DOHH2 (cell line): ENCODE measurements around the gene VWA1.
"Not testable (repeated sequence)": the region's sequence is repeated elsewhere in the genome, so short reads cannot be mapped to it uniquely, and the experiment has no call there.

Experiments used
- H3F3A ChIP-seq: fragments of 200-600 bp; sonication (generic), shearing (Covaris generic); 2 replicates; pipeline ENCODE4 v1.6.0; 2016; ENCODE audit warnings: antibody characterized with exemption, mild to moderate bottlenecking; ENCODE audit not compliant: control insufficient read depth, insufficient read depth
- H3K27ac ChIP-seq: fragments of 200-600 bp; sonication (generic); 2 replicates; pipeline ENCODE4 v1.5.1; 2014; ENCODE audit warnings: low read depth, mild to moderate bottlenecking, low read length, moderate library complexity
- H3K27me3 ChIP-seq: fragments of 200-600 bp; sonication (generic); 2 replicates; pipeline ENCODE4 v1.6.1; 2014; ENCODE audit warnings: mild to moderate bottlenecking, low read length, mixed read lengths; ENCODE audit not compliant: control insufficient read depth
- H3K36me3 ChIP-seq: fragments of 200-600 bp; sonication (generic); 2 replicates; pipeline ENCODE4 v1.6.1; 2014; ENCODE audit warnings: mild to moderate bottlenecking, low read length, moderate library complexity, mixed read lengths; ENCODE audit not compliant: control insufficient read depth
- H3K4me1 ChIP-seq: fragments of 200-600 bp; sonication (generic); 2 replicates; pipeline ENCODE4 v1.6.1; 2014; ENCODE audit warnings: mild to moderate bottlenecking, low read length, mixed read lengths; ENCODE audit not compliant: control insufficient read depth
- H3K4me2 ChIP-seq: fragments of 200-600 bp; sonication (generic); 2 replicates; pipeline ENCODE4 v1.6.0; 2014; ENCODE audit warnings: mild to moderate bottlenecking, low read length, moderate library complexity
- H3K4me3 ChIP-seq: fragments of 200-600 bp; sonication (generic); 2 replicates; pipeline ENCODE4 v1.5.1; 2014; ENCODE audit warnings: mild to moderate bottlenecking, low read length, mixed read lengths
- H3K79me2 ChIP-seq: fragments of 200-600 bp; sonication (generic); 2 replicates; pipeline ENCODE4 v1.6.1; 2014; ENCODE audit warnings: mild to moderate bottlenecking, low read length, mixed read lengths; ENCODE audit not compliant: control insufficient read depth
- H3K9me2 ChIP-seq: fragments of 200-600 bp; sonication (generic); replicated peaks from 2 replicates; pipeline ENCODE4 v1.6.1; 2014; ENCODE audit warnings: mild to moderate bottlenecking, low read length, mixed read lengths; ENCODE audit not compliant: control insufficient read depth
- H3K9me3 ChIP-seq: fragments of 200-600 bp; sonication (generic); 2 replicates; pipeline ENCODE4 v1.6.1; 2014; ENCODE audit warnings: antibody characterized with exemption, low read length, mixed read lengths; ENCODE audit not compliant: control insufficient read depth, insufficient read depth
- H4K20me1 ChIP-seq: fragments of 200-600 bp; sonication (generic); 2 replicates; pipeline ENCODE4 v1.6.0; 2014; ENCODE audit warnings: low read depth, mild to moderate bottlenecking, antibody characterized with exemption, low read length, moderate library complexity; ENCODE audit not compliant: control insufficient read depth, insufficient read depth
- EZH2phosphoT487 ChIP-seq: fragments of 200-600 bp; sonication (generic); IDR thresholded peaks from 2 replicates; pipeline ENCODE4 v1.6.1; 2017; ENCODE audit warnings: borderline replicate concordance, mild to moderate bottlenecking, antibody characterized with exemption, low read length, moderate library complexity, mixed read lengths
- TF ChIP-seq, protein P1 (sequence below): fragments of 200-600 bp; sonication (generic); IDR thresholded peaks from one replicate; pipeline ENCODE4 v1.5.1; 2014; ENCODE audit warnings: antibody characterized with exemption, mild to moderate bottlenecking, low read depth, low read length; ENCODE audit not compliant: poor library complexity, severe bottlenecking

Gene VWA1

DNA sequence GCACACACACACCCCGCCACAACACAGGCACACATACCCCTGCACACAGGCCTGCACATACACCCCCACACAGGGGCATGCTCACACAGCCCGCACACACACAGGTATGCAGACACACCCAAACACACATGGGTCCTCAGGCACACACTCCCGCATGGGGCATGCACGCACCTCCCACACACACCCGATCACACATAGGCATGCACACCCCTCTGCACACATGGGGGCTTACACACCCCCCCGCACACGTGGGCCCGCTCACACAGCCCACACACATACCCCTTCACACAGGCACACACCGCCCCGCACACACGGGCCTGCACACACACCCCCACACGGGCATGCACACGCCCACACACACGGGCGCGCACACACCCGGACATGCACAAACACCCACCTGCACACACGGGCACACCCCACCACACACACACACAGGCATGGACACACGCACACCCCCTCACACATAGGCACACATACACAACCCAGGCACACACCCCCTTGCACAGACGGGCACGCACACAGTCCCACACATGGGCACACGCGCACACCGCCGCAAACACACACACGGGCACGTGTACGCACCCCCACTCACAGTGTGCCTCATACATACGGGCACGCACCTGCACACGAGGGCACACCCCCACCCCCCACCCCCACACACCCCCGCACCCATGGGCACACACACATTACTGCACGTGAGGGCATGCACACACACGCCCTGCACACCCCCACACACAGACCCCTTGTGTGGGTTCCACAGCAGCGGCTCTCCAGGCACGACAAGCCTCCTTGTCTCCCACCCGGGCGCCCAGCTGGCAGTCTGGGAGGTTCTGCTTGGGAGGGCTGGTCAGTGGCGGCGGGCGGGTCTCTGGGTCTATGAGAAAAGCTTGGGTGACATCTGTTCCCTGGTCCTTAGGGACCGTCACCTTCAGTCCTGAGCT, 44.3 kb downstream of the VWA1 start:
- H3K27me3 ChIP-seq: no peaks in the 10 kb centered on the region
- no peak overlapping the region for H3K4me3 ChIP-seq

GRCh38 chr1:1480488-1480867, 45.0 kb downstream of the VWA1 start:
- not testable (repeated sequence) for H3K9me2 ChIP-seq, H3F3A ChIP-seq, H3K27me3 ChIP-seq, H3K9me3 ChIP-seq, H3K4me3 ChIP-seq, H3K4me2 ChIP-seq, H4K20me1 ChIP-seq, H3K27ac ChIP-seq, H3K4me1 ChIP-seq
- Histone ChIP-seq H3K36me3 (peaks cover 51% of the 10 kb centered on the region), H3K79me2 (peaks cover 23% of the 10 kb centered on the region)

More for the DNA sequence above, 44.3 kb downstream of the VWA1 start:
- H4K20me1 ChIP-seq: no peaks in the 10 kb centered on the region
- H3K9me2 ChIP-seq: no peaks in the 10 kb centered on the region
- H3K4me2 ChIP-seq: no peak overlapping the region
- H3K36me3 ChIP-seq: peaks cover 49% of the 10 kb centered on the region
- no peaks in the 10 kb centered on the region for H3F3A ChIP-seq
- no peaks in the 10 kb centered on the region for H3K9me3 ChIP-seq
- H3K27ac ChIP-seq: no peak overlapping the region
- H3K4me1 ChIP-seq: no peaks in the 10 kb centered on the region
- TF ChIP-seq, protein P1, sequence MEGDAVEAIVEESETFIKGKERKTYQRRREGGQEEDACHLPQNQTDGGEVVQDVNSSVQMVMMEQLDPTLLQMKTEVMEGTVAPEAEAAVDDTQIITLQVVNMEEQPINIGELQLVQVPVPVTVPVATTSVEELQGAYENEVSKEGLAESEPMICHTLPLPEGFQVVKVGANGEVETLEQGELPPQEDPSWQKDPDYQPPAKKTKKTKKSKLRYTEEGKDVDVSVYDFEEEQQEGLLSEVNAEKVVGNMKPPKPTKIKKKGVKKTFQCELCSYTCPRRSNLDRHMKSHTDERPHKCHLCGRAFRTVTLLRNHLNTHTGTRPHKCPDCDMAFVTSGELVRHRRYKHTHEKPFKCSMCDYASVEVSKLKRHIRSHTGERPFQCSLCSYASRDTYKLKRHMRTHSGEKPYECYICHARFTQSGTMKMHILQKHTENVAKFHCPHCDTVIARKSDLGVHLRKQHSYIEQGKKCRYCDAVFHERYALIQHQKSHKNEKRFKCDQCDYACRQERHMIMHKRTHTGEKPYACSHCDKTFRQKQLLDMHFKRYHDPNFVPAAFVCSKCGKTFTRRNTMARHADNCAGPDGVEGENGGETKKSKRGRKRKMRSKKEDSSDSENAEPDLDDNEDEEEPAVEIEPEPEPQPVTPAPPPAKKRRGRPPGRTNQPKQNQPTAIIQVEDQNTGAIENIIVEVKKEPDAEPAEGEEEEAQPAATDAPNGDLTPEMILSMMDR: no peak
- TF ChIP-seq EZH2phosphoT487: no peak
- H3K79me2 ChIP-seq: peaks cover 30% of the 10 kb centered on the region

DNA sequence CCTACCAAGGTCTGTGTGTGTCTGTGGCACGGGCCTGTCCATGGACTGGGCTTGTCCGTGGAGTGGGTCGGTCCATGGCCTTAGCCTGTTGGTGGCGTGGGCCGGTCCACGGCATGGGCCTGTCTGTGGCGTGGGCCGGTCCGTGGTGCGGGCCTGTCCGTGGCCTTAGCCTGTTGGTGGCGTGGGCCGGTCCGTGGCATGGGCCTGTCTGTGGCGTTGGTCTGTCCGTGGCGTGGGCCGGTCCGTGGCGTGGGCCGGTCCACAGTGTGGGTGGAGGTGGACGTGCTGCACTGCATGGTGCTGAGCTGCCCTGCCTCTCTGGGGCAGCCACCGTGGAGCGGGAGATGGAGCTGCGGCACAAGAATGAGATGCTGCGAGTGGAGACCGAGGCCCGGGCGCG, 46.3 kb downstream of the VWA1 start:
- H3F3A ChIP-seq, H3K9me3 ChIP-seq: not testable (repeated sequence)

DNA sequence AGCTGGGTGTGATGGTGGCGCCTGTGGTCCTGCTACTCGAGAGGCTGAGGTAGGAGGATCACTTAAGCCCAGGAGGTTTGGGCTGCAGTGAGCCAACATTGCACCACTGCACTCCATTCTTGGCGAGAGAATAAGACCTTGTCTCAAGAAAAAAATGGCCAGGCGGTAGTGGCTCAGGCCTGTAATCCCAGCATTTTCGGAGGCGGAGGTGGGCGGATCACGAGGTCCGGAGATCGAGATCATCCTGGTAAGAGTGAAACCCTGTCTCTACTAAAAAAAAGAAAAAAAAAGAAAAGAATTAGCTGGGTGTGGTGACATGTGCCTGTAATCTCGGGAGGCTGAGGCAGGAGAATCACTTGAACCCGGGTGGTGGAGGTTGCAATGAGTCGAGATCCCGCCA, 47.4 kb downstream of the VWA1 start:
- H4K20me1 ChIP-seq: no peaks in the 10 kb centered on the region
- H3K36me3 ChIP-seq: peaks cover 53% of the 10 kb centered on the region
- no peaks in the 10 kb centered on the region for H3K27me3 ChIP-seq
- no peaks in the 10 kb centered on the region for H3F3A ChIP-seq
- H3K79me2 ChIP-seq: peaks cover 2% of the 10 kb centered on the region
- H3K27ac ChIP-seq: no peak overlapping the region
- TF ChIP-seq, protein P1: no peak
- TF ChIP-seq EZH2phosphoT487: no peak
- no peak overlapping the region for H3K4me3 ChIP-seq
- H3K4me1 ChIP-seq: no peaks in the 10 kb centered on the region
- no peak overlapping the region for H3K4me2 ChIP-seq
- no peaks in the 10 kb centered on the region for H3K9me2 ChIP-seq
- H3K9me3 ChIP-seq: no peaks in the 10 kb centered on the region

More for the DNA sequence above, 46.3 kb downstream of the VWA1 start:
- H3K4me1 ChIP-seq, H3K4me3 ChIP-seq, H3K9me2 ChIP-seq, H4K20me1 ChIP-seq, H3K27ac ChIP-seq, H3K27me3 ChIP-seq, H3K4me2 ChIP-seq: not testable (repeated sequence)
- peaks cover 54% of the 10 kb centered on the region for H3K36me3 ChIP-seq
- H3K79me2 ChIP-seq: peaks cover 10% of the 10 kb centered on the region
